Daoy (cell line): ENCODE measurements around the gene EYA4. TPM values are rescaled to one million over a fixed set of nuclear protein-coding genes. Genes with fewer than 3 reads are reported as not detected.

Experiments used
- DNase-seq: peaks from one replicate; pipeline ENCODE4 v3.0.0-alpha.2; 2015; ENCODE audit warnings: low read depth
- total RNA-seq: library from RNA; depleted of rRNA; stranded (reverse); fragments of >200 nt; shearing (Covaris generic); gene quantifications from 2 replicates; pipeline ENCODE4 v1.2.3, GENCODE V29; 2014; rRNA removed

The EYA4 gene
- total RNA-seq: 14.7 and 16.3 TPM in 2 replicates

- peak; percentile 77 for DNase-seq
Measured at GRCh38 chr6:133241086-133241900, at the start of gene EYA4. EYA4 (plus strand) TSS chr6:133241357; CDS start chr6:133274781, 33,424 bp downstream.

GRCh38 chr6:133193396-133193795, 47.8 kb upstream of the EYA4 start:
- no peak for DNase-seq

DNA sequence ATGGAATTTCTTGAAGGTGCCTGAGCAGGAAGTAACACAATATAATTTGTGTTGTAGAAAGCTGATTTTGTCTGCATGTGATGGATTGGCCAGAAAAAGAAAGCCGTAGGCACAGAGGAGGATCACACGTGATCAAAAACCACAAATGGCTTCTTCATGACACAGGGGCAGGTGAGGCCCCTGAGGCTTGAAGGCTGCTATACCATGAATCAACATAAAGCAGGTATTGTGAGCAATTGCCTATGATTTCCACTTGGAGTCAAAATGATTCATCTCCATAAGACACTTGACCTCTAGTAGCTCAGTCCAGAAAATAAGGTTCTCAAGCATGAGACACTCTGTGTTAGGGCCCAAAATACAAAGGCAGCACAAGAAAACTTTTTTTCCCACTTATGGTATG, 42.4 kb upstream of the EYA4 start:
- DNase-seq: peak; percentile 27

GRCh38 chr6:133201231-133201630, 39.9 kb upstream of the EYA4 start:
- no peak for DNase-seq

DNA sequence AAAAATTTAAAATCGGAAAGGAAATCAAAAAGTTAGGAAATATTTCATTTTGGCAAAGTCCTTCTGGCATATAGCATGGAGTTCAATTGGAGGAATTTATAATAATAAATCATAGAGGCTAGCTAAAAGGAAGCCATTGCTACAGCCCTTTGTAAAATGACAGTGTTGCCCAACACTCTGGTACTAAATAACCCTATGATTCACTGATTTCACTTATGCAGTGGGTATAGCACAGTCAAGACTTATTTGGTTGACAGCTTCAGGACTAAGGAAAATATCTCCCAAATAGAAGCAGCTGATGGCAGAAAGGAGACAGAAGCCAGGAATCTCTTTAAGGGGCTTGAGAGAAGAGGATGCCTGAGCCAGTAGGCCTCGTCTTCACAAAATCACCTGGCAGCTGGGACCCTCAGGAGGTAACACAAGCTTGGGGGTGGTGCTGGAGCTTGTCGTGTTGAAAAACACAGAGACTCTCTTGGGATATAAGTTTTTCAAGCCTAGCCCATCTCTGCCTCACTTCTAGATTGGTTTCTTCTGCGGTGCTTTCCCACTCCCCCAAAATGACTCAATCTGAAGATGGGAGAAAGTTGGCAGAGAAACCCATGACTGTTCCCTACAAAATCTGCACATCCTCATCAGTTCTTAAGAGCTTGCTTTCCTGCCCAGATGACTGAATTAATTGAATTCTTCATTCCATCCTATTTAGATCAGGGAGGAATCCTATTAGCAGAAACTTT, 38.4 kb upstream of the EYA4 start:
- peak; percentile 62 for DNase-seq

DNA sequence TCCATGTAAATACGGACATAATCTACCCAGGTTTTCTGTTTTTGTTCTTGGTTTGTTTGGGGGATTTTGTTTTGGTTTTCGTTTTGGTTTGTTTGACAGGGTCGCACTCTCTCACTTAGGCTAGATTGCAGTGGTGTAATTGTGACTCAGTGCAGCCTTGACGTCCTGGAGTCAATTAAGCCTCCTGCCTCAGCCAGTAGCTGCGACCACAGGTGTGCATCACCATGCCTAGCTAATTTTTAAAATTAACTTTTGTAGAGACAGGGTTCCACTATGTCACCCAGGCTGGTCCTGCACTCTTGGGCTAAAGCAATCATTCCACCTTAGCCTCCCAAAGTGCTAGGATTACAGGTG, 37.8 kb upstream of the EYA4 start:
- DNase-seq: peak; percentile 55

GRCh38 chr6:133205304-133205703, 35.9 kb upstream of the EYA4 start:
- no peak for DNase-seq

- DNase-seq: no peak
Measured at GRCh38 chr6:133206942-133207341, 34.2 kb upstream of the EYA4 start.

DNA sequence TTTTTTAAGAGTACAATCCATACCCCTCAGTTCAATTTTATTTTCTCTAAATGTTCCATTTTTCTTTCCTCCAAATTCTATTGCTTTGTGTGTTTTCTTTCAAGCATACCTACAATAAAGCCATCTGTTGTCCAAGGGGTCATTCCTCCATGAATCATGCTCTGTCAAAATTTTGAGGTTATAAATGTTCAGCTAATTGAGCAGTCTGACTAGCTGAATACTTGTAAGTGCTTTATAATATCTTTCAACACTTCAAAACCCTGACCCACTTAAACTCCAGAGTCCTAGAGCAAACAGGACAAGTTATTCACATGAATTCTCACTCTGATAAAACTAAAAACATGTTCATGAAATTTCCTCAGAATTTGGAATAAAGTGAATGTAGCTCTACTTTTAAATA, 33.4 kb upstream of the EYA4 start:
- no peak for DNase-seq

DNA sequence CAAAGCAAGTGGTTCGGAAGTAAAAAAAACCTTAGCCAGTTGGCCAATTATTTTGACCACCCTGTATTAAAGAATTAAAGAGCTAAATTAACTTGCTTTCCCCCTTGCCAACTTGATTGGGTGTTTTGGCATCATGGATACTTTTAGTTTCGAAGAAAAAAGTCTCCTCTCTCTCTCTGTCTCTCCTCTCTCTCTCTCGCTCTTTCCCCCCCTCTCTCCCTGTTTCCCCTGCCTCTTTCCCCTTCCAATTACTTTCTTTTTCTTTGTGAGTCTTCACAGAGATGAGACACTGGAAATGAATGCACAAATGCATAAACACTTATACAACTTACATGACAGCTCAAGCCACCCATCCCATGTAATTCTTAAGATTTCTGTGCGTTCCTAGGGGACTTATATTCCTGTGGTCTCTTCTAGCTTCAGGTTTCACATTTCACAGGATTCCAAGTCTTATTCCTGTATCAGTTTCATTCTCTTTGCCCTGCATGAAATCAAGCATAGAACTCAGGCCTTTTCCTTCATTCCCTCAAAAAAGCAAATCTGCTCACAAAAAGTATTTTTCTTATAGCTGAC, 32.9 kb upstream of the EYA4 start:
- DNase-seq: no peak

DNA sequence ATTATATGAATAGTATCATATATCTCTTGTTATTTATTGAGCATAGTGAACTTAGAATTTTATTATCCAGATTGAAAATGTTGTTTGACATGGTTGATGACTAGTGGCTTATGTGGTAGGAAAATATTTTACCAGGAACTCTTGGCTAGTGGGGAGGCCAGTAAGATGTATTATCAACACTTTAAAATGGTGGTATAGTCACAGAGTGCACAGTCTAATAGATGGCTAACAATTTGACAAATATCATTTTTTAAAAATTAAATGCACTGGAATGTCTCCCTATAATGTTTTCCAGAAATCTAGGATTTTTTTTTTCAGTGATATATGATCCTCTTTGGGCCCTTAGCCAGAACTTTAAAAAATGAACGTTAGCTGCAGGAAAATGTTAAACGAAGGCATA, 26.9 kb upstream of the EYA4 start:
- no peak for DNase-seq

DNA sequence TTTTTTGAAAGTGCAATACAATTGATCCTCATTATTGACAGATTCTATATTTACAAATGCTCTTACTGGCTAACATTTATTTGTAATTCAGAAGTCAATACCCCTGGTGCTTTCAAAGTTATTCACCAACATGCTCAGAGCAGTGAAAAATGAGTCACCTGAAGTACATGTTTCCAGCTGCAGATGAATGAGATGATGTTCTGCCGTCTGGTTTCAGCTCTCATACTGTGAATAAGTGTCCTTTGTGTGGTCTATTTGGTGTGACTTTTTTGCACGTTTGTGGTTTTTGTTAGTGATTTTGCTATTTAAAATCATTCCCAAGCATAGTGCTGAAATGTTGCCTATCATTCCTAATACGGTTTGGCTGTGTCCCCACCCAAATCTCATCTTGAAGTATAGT, 22.3 kb upstream of the EYA4 start:
- DNase-seq: no peak

DNA sequence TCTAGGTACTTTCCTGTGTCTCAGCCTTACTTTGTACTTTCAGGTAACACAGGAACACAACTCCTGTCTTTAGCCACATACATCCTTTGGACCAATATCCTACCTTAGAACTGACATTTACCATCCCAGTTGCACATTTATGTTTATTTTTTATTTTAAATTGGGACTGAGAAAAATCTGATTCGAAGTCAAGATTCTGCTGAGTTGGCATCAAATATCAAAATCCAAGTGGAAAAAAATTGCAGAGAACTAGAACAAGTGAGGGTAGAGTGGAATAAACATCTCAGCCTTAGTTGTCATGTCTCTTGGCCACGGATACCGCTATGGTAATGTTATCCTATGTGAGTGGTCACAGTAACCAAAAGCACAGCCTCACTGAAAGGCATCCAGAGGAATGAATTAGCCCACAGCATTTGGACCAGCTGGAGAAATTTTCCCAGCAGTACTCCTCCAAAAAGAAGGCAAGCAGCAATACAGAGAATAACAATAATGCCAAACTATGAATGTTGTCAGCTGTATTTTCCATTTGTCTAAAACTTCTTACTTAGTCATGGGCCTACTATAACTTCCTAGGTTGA, 17.6 kb upstream of the EYA4 start:
- DNase-seq: no peak

DNA sequence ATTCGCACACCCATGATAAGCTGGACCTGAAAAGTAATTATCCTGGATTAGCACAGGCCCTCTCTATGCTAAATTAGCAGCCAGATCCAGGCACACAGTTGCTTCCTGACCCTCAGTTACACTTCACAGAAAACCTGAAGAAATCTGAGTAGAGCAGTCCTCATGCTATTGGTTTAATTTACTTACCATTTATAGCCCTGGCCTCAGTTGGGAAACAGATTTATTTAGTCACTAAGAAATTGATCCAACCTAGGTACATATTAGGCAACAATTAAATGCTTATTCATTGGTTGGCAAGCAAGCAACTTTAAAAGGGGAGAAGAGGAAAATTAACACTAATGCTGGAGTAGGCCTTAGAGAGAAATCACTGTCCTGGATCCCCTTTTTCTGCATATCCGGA, 15.6 kb upstream of the EYA4 start:
- no peak for DNase-seq

DNA sequence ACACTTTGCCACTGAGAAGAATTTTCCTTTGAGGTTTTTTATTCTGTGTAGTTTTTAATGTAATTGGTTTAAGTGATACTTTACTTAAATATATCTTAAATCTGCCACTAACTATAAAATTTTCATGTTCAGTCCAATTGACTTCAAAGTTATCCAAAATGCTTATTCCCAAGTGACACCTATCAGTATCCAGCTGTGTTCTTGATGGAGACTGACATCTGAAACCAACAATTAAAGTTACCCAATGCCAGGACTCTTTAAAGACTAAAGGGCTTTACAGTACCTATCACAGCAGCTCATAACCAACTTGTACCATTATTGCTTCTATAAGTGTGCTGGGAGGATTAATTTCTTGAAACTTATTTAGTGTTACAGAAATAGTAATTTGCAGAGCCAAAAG, 13.8 kb upstream of the EYA4 start:
- no peak for DNase-seq

- DNase-seq: no peak
Measured at GRCh38 chr6:133230052-133230451, 11.1 kb upstream of the EYA4 start.

DNA sequence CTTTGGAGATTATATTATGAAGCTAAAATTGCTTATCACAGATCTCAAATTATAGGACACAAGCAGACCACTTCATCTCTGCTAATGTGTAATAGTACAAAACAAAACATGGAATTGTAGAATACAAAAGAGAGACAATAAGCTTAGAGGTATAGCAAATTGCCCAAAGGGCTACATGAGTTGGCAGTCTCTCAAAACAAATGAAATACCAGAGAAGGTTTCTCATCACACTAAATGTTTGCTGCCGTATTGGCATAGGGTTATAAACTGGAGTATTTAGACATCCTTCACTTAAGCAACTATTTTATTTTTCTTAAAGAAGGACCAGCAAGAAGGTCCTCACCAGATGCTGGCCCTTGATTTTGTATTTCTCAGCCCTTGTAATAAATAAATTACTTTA, 5.9 kb upstream of the EYA4 start:
- no peak for DNase-seq

DNA sequence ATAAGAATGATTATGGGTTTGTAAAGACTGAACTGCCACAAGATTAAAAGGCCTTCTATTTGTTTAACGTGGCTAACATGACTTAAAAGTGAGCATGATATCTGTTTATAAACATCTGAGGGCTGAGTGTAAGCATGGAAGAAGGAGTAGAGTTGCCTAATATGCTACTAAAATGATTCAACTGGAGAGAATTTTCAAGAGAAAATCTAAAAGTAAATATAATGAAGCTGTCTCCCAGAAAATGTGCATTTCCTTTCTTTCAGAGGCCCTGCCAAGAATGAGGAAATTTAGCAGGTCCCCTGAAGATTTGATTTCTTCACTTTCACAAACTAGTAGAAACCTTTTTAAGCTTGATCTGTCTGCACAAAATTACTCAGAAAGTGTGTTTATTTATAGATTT, 4.2 kb upstream of the EYA4 start:
- no peak for DNase-seq

DNA sequence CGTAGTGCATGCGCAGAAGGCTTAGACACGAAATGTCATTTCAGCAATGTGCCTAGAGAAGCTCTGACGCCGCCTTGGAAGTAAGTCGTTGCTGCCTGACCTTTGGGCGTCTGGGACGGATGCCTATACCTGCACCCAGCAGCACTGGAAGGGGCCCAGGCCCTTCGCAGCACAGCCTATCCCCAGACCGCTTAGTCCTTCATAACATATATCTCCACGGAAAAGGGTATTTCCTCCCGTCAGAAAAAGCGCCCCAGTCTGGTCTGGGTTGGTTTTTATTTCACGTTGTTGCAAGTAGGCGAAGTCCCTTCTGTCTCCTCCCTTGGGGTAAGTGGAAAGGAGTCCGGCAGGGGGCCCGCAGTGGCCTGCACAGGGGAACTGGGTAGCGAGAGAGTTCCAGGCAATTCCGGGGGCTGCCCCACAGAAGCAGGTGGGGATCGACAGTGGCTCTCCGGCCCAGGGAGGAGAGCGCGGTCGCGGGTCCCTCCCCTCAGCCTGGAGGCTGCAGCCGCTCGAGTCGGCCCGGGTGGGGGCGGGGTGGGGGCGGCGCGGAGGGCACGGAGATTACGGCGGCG, 559 bp upstream of the EYA4 start:
- peak; percentile 73 for DNase-seq

GRCh38 chr6:133241901-133242636, 912 bp downstream of the EYA4 start:
- DNase-seq: peak; percentile 60
